IMR-90 (cell line): ENCODE results near the gene DMD. TPM values are rescaled to one million over a fixed set of nuclear protein-coding genes. Genes with fewer than 3 reads are reported as not detected.
"Not testable (repeated sequence)": the region's sequence is repeated elsewhere in the genome, so short reads cannot be mapped to it uniquely, and the experiment has no call there.

Source experiments
- ATAC-seq: fragments of 200-7000 bp; cut with Tn5 transposase; 2 replicates; pipeline ENCODE4 v1.9.1; 2020; ENCODE audit warnings: low read depth, mild to moderate bottlenecking, moderate library complexity
- BruUV-seq: library from RNA; stranded (reverse); fragments of 400-500 nt; replicated peaks from 2 replicates; lab custom pipeline; 2021; lab: Mats Ljungman, UMichigan
- CTCF ChIA-PET: fragments of 300-600 bp; formaldehyde crosslinking; extraction: SDS; loops from one replicate; lab custom pipeline; 2021; ENCODE audit warnings: antibody characterized with exemption; lab: Yijun Ruan, JAX
- POLR2A ChIA-PET: fragments of 300-600 bp; sonication (Branson Sonifier 250); formaldehyde crosslinking; loops from one replicate; lab custom pipeline; 2022; ENCODE audit warnings: antibody characterized with exemption; ENCODE audit not compliant: unreplicated experiment; lab: Charles Lee
- DNase-seq: peaks from one replicate; pipeline ENCODE4 v3.0.0; 2013
- H2AFZ ChIP-seq: replicated peaks from 2 replicates; pipeline ENCODE3; 2013; ENCODE audit warnings: low read length, mild to moderate bottlenecking; ENCODE audit not compliant: poor library complexity
- H2AK5ac ChIP-seq: 2 replicates; pipeline ENCODE4 v1.6.1; 2013; ENCODE audit warnings: low read depth, low read length, inconsistent platforms
- H2AK9ac ChIP-seq: replicated peaks from 2 replicates; pipeline ENCODE3; 2013; ENCODE audit warnings: mild to moderate bottlenecking, low read depth, low read length, moderate library complexity; ENCODE audit not compliant: poor library complexity
- H2BK120ac ChIP-seq: 2 replicates; pipeline ENCODE4 v1.6.1; 2013; ENCODE audit warnings: low read depth, low read length, inconsistent platforms
- H2BK15ac ChIP-seq: 3 replicates; pipeline ENCODE4 v1.6.1; 2013; ENCODE audit warnings: low read depth, low read length, inconsistent platforms
- H2BK20ac ChIP-seq: 2 replicates; pipeline ENCODE4 v1.6.1; 2013; ENCODE audit warnings: low read depth, mild to moderate bottlenecking, inconsistent platforms, low read length, moderate library complexity
- H2BK5ac ChIP-seq: 2 replicates; pipeline ENCODE4 v1.6.1; 2013; ENCODE audit warnings: mild to moderate bottlenecking, low read depth, low read length, inconsistent platforms; ENCODE audit not compliant: poor library complexity, severe bottlenecking
- H3K14ac ChIP-seq: replicated peaks from 2 replicates; pipeline ENCODE4 v1.6.1; 2013; ENCODE audit warnings: low read depth, low read length, inconsistent platforms
- H3K18ac ChIP-seq: 2 replicates; pipeline ENCODE4 v1.6.1; 2013; ENCODE audit warnings: low read depth, low read length, control low read depth
- H3K23ac ChIP-seq: 2 replicates; pipeline ENCODE4 v1.6.1; 2013; ENCODE audit warnings: low read depth, low read length, inconsistent platforms
- H3K27ac ChIP-seq: 2 replicates; pipeline ENCODE4 v1.5.1; 2013; ENCODE audit warnings: mild to moderate bottlenecking, control low read depth, low read length; ENCODE audit not compliant: insufficient read depth
- H3K27me3 ChIP-seq: 2 replicates; pipeline ENCODE4 v1.6.1; 2013; ENCODE audit warnings: low read length; ENCODE audit not compliant: control insufficient read depth, insufficient read depth
- H3K36me3 ChIP-seq: 2 replicates; pipeline ENCODE4 v1.6.1; 2013; ENCODE audit warnings: low read length, mixed read lengths; ENCODE audit not compliant: control insufficient read depth, insufficient read depth
- H3K4ac ChIP-seq: 2 replicates; pipeline ENCODE4 v1.6.1; 2013; ENCODE audit warnings: low read depth, low read length, inconsistent platforms
- H3K4me1 ChIP-seq: 2 replicates; pipeline ENCODE4 v1.6.1; 2013; ENCODE audit warnings: low read length, mixed read lengths; ENCODE audit not compliant: control insufficient read depth, insufficient read depth
- H3K4me2 ChIP-seq: 2 replicates; pipeline ENCODE4 v1.6.1; 2013; ENCODE audit warnings: low read depth, mild to moderate bottlenecking, control low read depth, low read length, moderate library complexity
- H3K4me3 ChIP-seq: 2 replicates; pipeline ENCODE4 v1.5.1; 2013; ENCODE audit warnings: low read depth, mild to moderate bottlenecking, control low read depth, low read length, moderate library complexity; ENCODE audit not compliant: insufficient read depth
- H3K56ac ChIP-seq: 2 replicates; pipeline ENCODE4 v1.6.1; 2013; ENCODE audit warnings: low read length, inconsistent platforms; ENCODE audit not compliant: insufficient read depth; ENCODE audit errors: extremely low read depth
- H3K79me1 ChIP-seq, 2 experiments: 2 replicates each; pipeline ENCODE4 v1.6.1; 2013; ENCODE audit warnings: low read length in 2 of 2, inconsistent platforms in 1 of 2, low read depth in 1 of 2
- H3K9ac ChIP-seq: 2 replicates; pipeline ENCODE4 v1.6.1; 2013; ENCODE audit warnings: low read depth, low read length, control low read depth
- H3K9me1 ChIP-seq: 2 replicates; pipeline ENCODE4 v1.6.1; 2013; ENCODE audit warnings: low read length, inconsistent platforms; ENCODE audit not compliant: insufficient read depth
- H3K9me3 ChIP-seq: 2 replicates; pipeline ENCODE4 v1.6.1; 2013; ENCODE audit warnings: low read length; ENCODE audit not compliant: control insufficient read depth, insufficient read depth
- H4K20me1 ChIP-seq: 2 replicates; pipeline ENCODE4 v1.6.1; 2013; ENCODE audit warnings: low read length, inconsistent platforms; ENCODE audit not compliant: insufficient read depth
- H4K5ac ChIP-seq: 2 replicates; pipeline ENCODE4 v1.6.1; 2013; ENCODE audit warnings: mild to moderate bottlenecking, low read depth, low read length, control low read depth
- H4K8ac ChIP-seq, 2 experiments: 2 replicates each; pipeline ENCODE4 v1.6.1; 2013; ENCODE audit warnings: low read depth in 2 of 2, low read length in 2 of 2, control low read depth in 1 of 2, inconsistent platforms in 1 of 2
- H4K91ac ChIP-seq: 2 replicates; pipeline ENCODE4 v1.6.1; 2013; ENCODE audit warnings: low read depth, low read length, inconsistent platforms; ENCODE audit not compliant: insufficient read depth
- WGBS, 2 experiments: methylation state at CpG; one replicate each; pipeline versions ENCODE4 v1.1.5 to v1.1.7; 2013; ENCODE audit warnings: missing lambda C conversion rate in 2 of 2; ENCODE audit not compliant: insufficient read length in 1 of 2; ENCODE audit errors: extremely low coverage in 2 of 2; 5-methylcytosine and 5-hydroxymethylcytosine counted together
- dilution Hi-C: fragments of 300-500 bp; cut with HindIII; formaldehyde crosslinking; loops from one replicate; pipeline ENCODE4 v1.14.3; 2018; ENCODE audit warnings: low sequenced_read_pairs; ENCODE audit not compliant: unreplicated experiment
- in situ Hi-C: fragments of 300-500 bp; cut with MboI; formaldehyde crosslinking; loops from 3 replicates; pipeline ENCODE4 v1.14.3; 2019; ENCODE audit warnings: low sequenced_read_pairs, inconsistent platforms, mixed read lengths
- intact Hi-C: fragments of 100-400 bp; cut with micrococcal nuclease; formaldehyde crosslinking; loops from 2 replicates; pipeline ENCODE4 v1.10.0; 2022
- polyA plus RNA-seq, 3 experiments: library from polyadenylated mRNA; depleted of rRNA; stranded (reverse); fragments of >200 nt; gene quantifications; 2 replicates each; pipeline ENCODE4 v1.2.3, GENCODE V29; 2012; ENCODE audit warnings: low replicate concordance in 1 of 3
- total RNA-seq: library from RNA; depleted of rRNA; stranded (reverse); fragments of >200 nt; gene quantifications from 2 replicates; pipeline ENCODE4 v1.2.3, GENCODE V29; 2012

DMD gene
- total and polyA plus RNA-seq, 2 of the 4 experiments (the other 2 are of a cell fraction), result 6.6 to 11.8 TPM

DNA sequence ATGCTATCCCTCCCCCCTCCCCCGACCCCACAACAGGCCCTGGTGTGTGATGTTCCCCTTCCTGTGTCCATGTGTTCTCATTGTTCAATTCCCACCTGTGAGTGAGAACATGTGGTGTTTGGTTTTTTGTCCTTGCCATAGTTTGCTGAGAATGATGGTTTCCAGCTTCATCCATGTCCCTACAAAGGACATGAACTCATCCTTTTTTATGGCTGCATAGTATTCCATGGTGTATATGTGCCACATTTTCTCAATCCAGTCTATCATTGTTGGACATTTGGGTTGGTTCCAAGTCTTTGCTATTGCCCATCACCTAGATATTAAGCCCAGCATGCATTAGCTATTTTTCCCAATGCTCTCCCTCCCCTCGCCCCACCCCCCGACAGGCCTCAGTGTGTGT, 1627.5 kb downstream of the DMD start:
- H3K4me1 ChIP-seq, H3K4me2 ChIP-seq, H3K9me1 ChIP-seq, H4K20me1 ChIP-seq, H2BK15ac ChIP-seq, H3K4ac ChIP-seq, H2BK20ac ChIP-seq, H3K9ac ChIP-seq, H3K36me3 ChIP-seq, ATAC-seq, intact Hi-C loops, H3K27ac ChIP-seq, H2AK5ac ChIP-seq, BruUV-seq, H3K18ac ChIP-seq, H3K56ac ChIP-seq, H2AK9ac ChIP-seq, H2BK5ac ChIP-seq, in situ Hi-C loops, H4K91ac ChIP-seq, H3K27me3 ChIP-seq, POLR2A ChIA-PET, H4K8ac ChIP-seq, H2BK120ac ChIP-seq, H3K14ac ChIP-seq, H3K23ac ChIP-seq, CTCF ChIA-PET, H3K79me1 ChIP-seq, DNase-seq, dilution Hi-C loops, H2AFZ ChIP-seq, H4K5ac ChIP-seq, H3K9me3 ChIP-seq, H3K4me3 ChIP-seq: not testable (repeated sequence)
- no CpG with 5 or more reads among the region's 3 CpGs for WGBS, 2 experiments
